Measurements from ENCODE around the gene UVRAG. TPM values are rescaled to one million over a fixed set of nuclear protein-coding genes. Genes with fewer than 3 reads are reported as not detected.

UVRAG gene
- total RNA-seq, 3 donors from 2014 or later, result 43.3 to 73.0 (median 48.9) TPM

- Histone ChIP-seq H3K36me3 (no peaks in the 10 kb centered on the region), H3K27ac (no peak overlapping the region), H3K4me1 (peaks cover 0 to 4% of the 10 kb centered on the region in 2 donors), H3K9me3 (no peaks in the 10 kb centered on the region), H3K4me3 (no peak overlapping the region), H3K27me3 (no peaks in the 10 kb centered on the region)
- no peak for DNase-seq (ENCODE audit: low spot score in 2 of 2)
- intact Hi-C loops (cut with DNase I; ENCODE audit: low total_unique reads), result loop anchor here (1.0 kb wide), 1 partner anchor 38 kb away; no protein-coding TSS in a partner anchor
- TF ChIP-seq POLR2A (IDR thresholded peaks at IDR 0.05), result no peak
Measured at GRCh38 chr11:76166314-76166713, 351.3 kb downstream of the UVRAG start.

GRCh38 chr11:76167590-76167989 lies 352.6 kb downstream of the UVRAG start:
- Histone ChIP-seq H3K36me3 (no peaks in the 10 kb centered on the region), H3K9me3 (no peaks in the 10 kb centered on the region), H3K27ac (no peak overlapping the region), H3K27me3 (no peaks in the 10 kb centered on the region), H3K4me1 (no peaks in the 10 kb centered on the region), H3K4me3 (no peak overlapping the region)
- TF ChIP-seq CTCF (IDR thresholded peaks at IDR 0.05) (no peak), POLR2A (IDR thresholded peaks at IDR 0.05) (no peak), POLR2AphosphoS5 (IDR thresholded peaks at IDR 0.05) (no peak)
- intact Hi-C loops (cut with DNase I; ENCODE audit: low total_unique reads), result no loop called here
- DNase-seq (ENCODE audit: low spot score in 2 of 2), result no peak

DNA sequence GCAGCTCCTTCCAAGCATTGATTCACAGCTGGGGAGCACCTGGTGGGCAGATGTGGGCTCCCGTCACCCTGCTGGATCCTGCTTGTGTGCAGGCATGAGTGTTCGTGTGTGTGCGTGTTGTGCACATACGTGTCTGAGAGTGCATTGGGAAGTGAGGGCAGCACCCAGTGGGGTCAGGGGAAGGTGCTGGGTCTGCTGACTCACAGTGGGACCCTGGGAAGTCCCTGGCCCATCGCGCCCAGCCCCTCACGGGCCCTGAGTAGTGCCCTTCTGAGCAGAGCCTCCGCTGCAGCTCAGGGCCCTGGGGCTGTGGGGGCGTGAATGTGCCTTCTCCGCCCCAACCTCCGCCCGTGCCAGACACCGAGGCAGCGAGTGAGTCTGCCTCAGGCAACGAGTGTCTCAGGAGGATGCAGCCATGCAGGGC lies 354.5 kb downstream of the UVRAG start:
- no peak for DNase-seq (ENCODE audit: low spot score in 2 of 2)
- intact Hi-C loops (cut with DNase I; ENCODE audit: low total_unique reads), result no loop called here
- Histone ChIP-seq H3K27me3 (no peaks in the 10 kb centered on the region), H3K4me3 (no peak overlapping the region), H3K4me1 (no peaks in the 10 kb centered on the region), H3K27ac (no peak overlapping the region), H3K36me3 (no peaks in the 10 kb centered on the region), H3K9me3 (no peaks in the 10 kb centered on the region)
- no peak for TF ChIP-seq POLR2A (IDR thresholded peaks at IDR 0.05)
- no peak for TF ChIP-seq CTCF (IDR thresholded peaks at IDR 0.05)
- no peak for TF ChIP-seq POLR2AphosphoS5 (IDR thresholded peaks at IDR 0.05)

GRCh38 chr11:76170468-76170867 lies 355.5 kb downstream of the UVRAG start:
- no peak for DNase-seq (ENCODE audit: low spot score in 2 of 2)
- Histone ChIP-seq H3K36me3 (no peaks in the 10 kb centered on the region), H3K9me3 (no peaks in the 10 kb centered on the region), H3K4me3 (no peak overlapping the region), H3K27me3 (no peaks in the 10 kb centered on the region), H3K27ac (no peak overlapping the region), H3K4me1 (no peaks in the 10 kb centered on the region)
- intact Hi-C loops (cut with DNase I; ENCODE audit: low total_unique reads), result no loop called here
- TF ChIP-seq CTCF (IDR thresholded peaks at IDR 0.05), result no peak
- TF ChIP-seq POLR2AphosphoS5 (IDR thresholded peaks at IDR 0.05), result no peak
- TF ChIP-seq POLR2A (IDR thresholded peaks at IDR 0.05), result no peak

DNA sequence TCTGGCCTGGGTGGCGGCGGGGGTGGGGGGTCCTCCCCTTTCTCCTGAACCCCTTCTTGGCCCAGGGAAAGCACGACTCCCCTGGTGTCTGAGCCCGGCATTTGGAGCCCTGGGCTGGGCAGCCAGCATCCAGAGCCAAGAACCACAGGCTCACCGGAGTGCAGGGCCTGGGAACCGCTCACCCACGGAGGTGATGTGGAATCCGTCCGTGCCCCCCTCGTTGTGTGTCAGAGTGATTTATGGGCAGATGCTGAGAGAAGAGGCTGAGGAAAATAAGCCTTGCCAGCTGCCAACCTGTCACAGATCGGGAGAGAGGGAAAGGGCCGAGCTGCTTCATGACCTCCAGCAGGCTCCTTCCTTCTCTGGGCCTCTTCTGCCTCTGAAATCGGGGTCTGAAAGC lies 357.6 kb downstream of the UVRAG start:
- intact Hi-C loops (cut with DNase I; ENCODE audit: low total_unique reads), result no loop called here
- Histone ChIP-seq H3K9me3 (no peaks in the 10 kb centered on the region), H3K4me1 (no peaks in the 10 kb centered on the region), H3K27ac (no peak overlapping the region), H3K36me3 (no peaks in the 10 kb centered on the region), H3K27me3 (no peaks in the 10 kb centered on the region), H3K4me3 (no peak overlapping the region)
- DNase-seq (ENCODE audit: low spot score in 2 of 2), result no peak
- TF ChIP-seq POLR2A (IDR thresholded peaks at IDR 0.05) (no peak), POLR2AphosphoS5 (IDR thresholded peaks at IDR 0.05) (no peak), CTCF (IDR thresholded peaks at IDR 0.05) (no peak)

DNA sequence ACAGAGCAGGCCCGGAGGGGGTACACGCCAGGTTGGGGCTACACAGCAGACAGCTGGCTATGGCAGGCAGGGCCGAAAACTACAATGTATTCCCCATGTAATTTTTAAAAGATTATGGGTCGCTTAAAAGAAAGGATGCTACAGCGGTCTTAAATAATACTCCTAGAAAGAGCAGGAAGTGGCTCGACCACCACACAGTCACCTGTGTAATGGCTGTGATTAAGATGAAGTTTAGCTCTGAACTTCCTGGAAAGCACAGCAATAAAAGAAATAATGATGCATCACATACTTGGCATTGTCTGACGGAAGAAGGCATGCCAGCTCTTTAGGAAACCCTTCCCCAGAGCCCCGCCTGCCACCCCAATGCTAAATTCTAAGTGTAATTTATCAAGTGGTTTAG lies 358.7 kb downstream of the UVRAG start:
- Histone ChIP-seq H3K4me3 (no peak overlapping the region), H3K36me3 (no peaks in the 10 kb centered on the region), H3K9me3 (no peaks in the 10 kb centered on the region), H3K4me1 (no peaks in the 10 kb centered on the region), H3K27ac (no peak overlapping the region), H3K27me3 (no peaks in the 10 kb centered on the region)
- DNase-seq (ENCODE audit: low spot score in 2 of 2), result no peak
- intact Hi-C loops (cut with DNase I; ENCODE audit: low total_unique reads), result no loop called here
- TF ChIP-seq POLR2AphosphoS5 (IDR thresholded peaks at IDR 0.05), result no peak
- TF ChIP-seq POLR2A (IDR thresholded peaks at IDR 0.05), result no peak
- TF ChIP-seq CTCF (IDR thresholded peaks at IDR 0.05), result no peak
